SK-N-SH (cell line): ENCODE results near the gene DFFB. TPM values are rescaled to one million over a fixed set of nuclear protein-coding genes. Genes with fewer than 3 reads are reported as not detected.

ENCODE experiments used
- CTCF ChIA-PET: fragments of 300-600, 350-600 bp; formaldehyde crosslinking; extraction: SDS; loops from one replicate; lab custom pipeline; 2021; lab: Yijun Ruan, JAX
- POLR2A ChIA-PET: fragments of 350-600 bp; sonication (Branson Sonifier 250); formaldehyde crosslinking; extraction: SDS; loops from one replicate; lab custom pipeline; 2020; ENCODE audit warnings: antibody characterized with exemption, inconsistent platforms; lab: Yijun Ruan, JAX
- DNase-seq: peaks from one replicate; pipeline ENCODE4 v3.0.0; 2012
- H2AFZ ChIP-seq: fragments of 200-600 bp; sonication (generic); 2 replicates; pipeline ENCODE4 v1.8.1; 2016; ENCODE audit warnings: antibody characterized with exemption, mild to moderate bottlenecking, low read depth
- H3F3A ChIP-seq: fragments of 200-600 bp; sonication (generic); replicated peaks from 2 replicates; pipeline ENCODE3; 2016; ENCODE audit warnings: antibody characterized with exemption, mild to moderate bottlenecking; ENCODE audit not compliant: insufficient read depth
- H3K27ac ChIP-seq, 2 experiments: fragments of 200-500 bp in 1 of 2; fragments of 200-600 bp in 1 of 2; sonication (Bioruptor generic) in 1 of 2; sonication (generic), shearing (Covaris generic) in 1 of 2; 2 replicates each; pipeline versions ENCODE4 v1.5.1 to v1.6.1; 2014 to 2016; ENCODE audit warnings: low read depth in 2 of 2, inconsistent platforms in 1 of 2, low read length in 1 of 2, mild to moderate bottlenecking in 1 of 2, mixed read lengths in 1 of 2
- H3K27me3 ChIP-seq: fragments of 200-600 bp; sonication (generic), shearing (Covaris generic); 2 replicates; pipeline ENCODE4 v1.6.1; 2016; ENCODE audit warnings: mixed run types; ENCODE audit not compliant: insufficient read depth
- H3K36me3 ChIP-seq, 2 experiments: fragments of 200-500 bp in 1 of 2; fragments of 200-600 bp in 1 of 2; sonication (Bioruptor generic) in 1 of 2; sonication (generic) in 1 of 2; replicated peaks in 1 of 2; 2 replicates each; pipeline versions ENCODE3 to v1.5.1; 2014 to 2016; ENCODE audit warnings: low read length in 1 of 2, mild to moderate bottlenecking in 1 of 2; ENCODE audit not compliant: insufficient read depth in 2 of 2, control insufficient read depth in 1 of 2
- H3K4me1 ChIP-seq, 2 experiments: fragments of 200-500 bp in 1 of 2; fragments of 200-600 bp in 1 of 2; sonication (Bioruptor generic) in 1 of 2; sonication (generic), shearing (Covaris generic) in 1 of 2; 2 replicates each; pipeline versions ENCODE4 v1.5.1 to v1.6.1; 2014 to 2016; ENCODE audit warnings: low read depth in 1 of 2, low read length in 1 of 2, mixed run types in 1 of 2; ENCODE audit not compliant: insufficient read depth in 2 of 2, control insufficient read depth in 1 of 2
- H3K4me2 ChIP-seq: fragments of 200-600 bp; sonication (generic), shearing (Covaris generic); 2 replicates; pipeline ENCODE4 v1.6.1; 2017; ENCODE audit warnings: mixed run types
- H3K4me3 ChIP-seq, 2 experiments: fragments of 200-500 bp in 1 of 2; fragments of 200-600 bp in 1 of 2; sonication (Bioruptor generic) in 1 of 2; sonication (generic), shearing (Covaris generic) in 1 of 2; 2 replicates each; pipeline versions ENCODE4 v1.5.1 to v1.8.1; 2014 to 2016; ENCODE audit warnings: low read depth in 2 of 2, inconsistent platforms in 1 of 2, low read length in 1 of 2, mild to moderate bottlenecking in 1 of 2, mixed read lengths in 1 of 2, moderate library complexity in 1 of 2
- H3K79me2 ChIP-seq: fragments of 200-600 bp; sonication (generic); 2 replicates; pipeline ENCODE4 v1.8.1; 2017; ENCODE audit warnings: mild to moderate bottlenecking; ENCODE audit not compliant: insufficient read depth
- H3K9ac ChIP-seq: fragments of 200-600 bp; sonication (generic); 2 replicates; pipeline ENCODE4 v1.6.1; 2017; ENCODE audit warnings: mixed run types
- H3K9me2 ChIP-seq: fragments of 200-600 bp; sonication (generic); 2 replicates; pipeline ENCODE4 v1.6.1; 2017; ENCODE audit warnings: mixed run types
- H3K9me3 ChIP-seq: fragments of 200-600 bp; sonication (generic); 2 replicates; pipeline ENCODE4 v1.6.1; 2017; ENCODE audit warnings: mixed run types, mild to moderate bottlenecking, moderate library complexity
- H4K20me1 ChIP-seq: fragments of 200-600 bp; sonication (generic); 2 replicates; pipeline ENCODE4 v1.6.1; 2017; ENCODE audit warnings: mild to moderate bottlenecking, mixed run types; ENCODE audit not compliant: insufficient read depth
- CHD2 ChIP-seq: fragments of 150-350 bp; IDR thresholded peaks from 2 replicates; pipeline ENCODE4 v1.6.1; 2018; ENCODE audit warnings: low read length; ENCODE audit not compliant: partially characterized antibody
- ELF1 ChIP-seq: IDR thresholded peaks from 2 replicates; pipeline ENCODE4 v1.4.0; 2012
- EP300 ChIP-seq, 2 experiments: IDR thresholded peaks; 2 replicates each; pipeline versions ENCODE4 v1.4.0 to v1.6.1; 2012; ENCODE audit warnings: borderline replicate concordance in 1 of 2, low read depth in 1 of 2, low read length in 1 of 2
- GABPA ChIP-seq: IDR thresholded peaks from 2 replicates; pipeline ENCODE4 v1.4.0; 2012; ENCODE audit warnings: low read depth, mild to moderate bottlenecking
- IRF3 ChIP-seq: fragments of 150-350 bp; IDR thresholded peaks from 2 replicates; pipeline ENCODE4 v1.6.1; 2016; ENCODE audit warnings: mild to moderate bottlenecking, low read depth, low read length
- MAX ChIP-seq: IDR thresholded peaks from 2 replicates; pipeline ENCODE4 v1.4.0; 2012; ENCODE audit warnings: low read depth
- MXI1 ChIP-seq: IDR thresholded peaks from 2 replicates; pipeline ENCODE4 v1.6.1; 2012; ENCODE audit warnings: mild to moderate bottlenecking, low read depth, low read length, improper control_type of control experiment
- NFIC ChIP-seq: IDR thresholded peaks from 2 replicates; pipeline ENCODE4 v1.4.0; 2012; ENCODE audit warnings: borderline replicate concordance
- NRF1 ChIP-seq: IDR thresholded peaks from 2 replicates; pipeline ENCODE4 v1.6.1; 2012; ENCODE audit warnings: low read depth, mild to moderate bottlenecking, low read length
- PBX3 ChIP-seq: IDR thresholded peaks from 2 replicates; pipeline ENCODE4; 2012
- RCOR1 ChIP-seq: fragments of 150-350 bp; IDR thresholded peaks from 2 replicates; pipeline ENCODE4 v1.6.1; 2017; ENCODE audit warnings: antibody characterized with exemption, low read length
- REST ChIP-seq: IDR thresholded peaks from 2 replicates; pipeline ENCODE4 v1.6.1; 2012; ENCODE audit warnings: mild to moderate bottlenecking, low read depth, low read length, moderate library complexity
- RFX5 ChIP-seq: IDR thresholded peaks from 2 replicates; pipeline ENCODE4 v1.6.1; 2012; ENCODE audit warnings: mild to moderate bottlenecking, improper control_type of control experiment, low read length
- RXRA ChIP-seq: IDR thresholded peaks from 2 replicates; pipeline ENCODE4 v1.4.0; 2012; ENCODE audit warnings: low read depth, mild to moderate bottlenecking, borderline replicate concordance
- YY1 ChIP-seq: IDR thresholded peaks from 2 replicates; pipeline ENCODE4 v1.4.0; 2012; ENCODE audit warnings: low read depth, mild to moderate bottlenecking
- ZBTB33 ChIP-seq: IDR thresholded peaks from 2 replicates; pipeline ENCODE4 v1.4.0; 2012; ENCODE audit warnings: low read depth, borderline replicate concordance
- WGBS: methylation state at CpG from one replicate; pipeline ENCODE4 v1.1.6; 2017; ENCODE audit warnings: low lambda C conversion rate; 5-methylcytosine and 5-hydroxymethylcytosine counted together
- polyA plus RNA-seq, 3 experiments: library from polyadenylated mRNA; depleted of rRNA; stranded (reverse); fragments of >200 nt; gene quantifications; 2 replicates each; pipeline ENCODE4 v1.2.3, GENCODE V29; 2012

DFFB gene
- polyA plus RNA-seq, 1 of the 3 experiments (the other 2 are of a cell fraction), result 8.2 TPM

- no peak for TF ChIP-seq RFX5
- TF ChIP-seq RXRA, result no peak
- TF ChIP-seq ELF1, result no peak
- TF ChIP-seq NFIC, result no peak
- no peak for TF ChIP-seq CHD2
- TF ChIP-seq NRF1, result no peak
- TF ChIP-seq EP300 (IDR thresholded peaks at IDR 0.05; ENCODE audit: borderline replicate concordance in 1 of 2, low read depth in 1 of 2, low read length in 1 of 2), result no peak
- TF ChIP-seq PBX3, result no peak
- no peak for TF ChIP-seq YY1
- no peak for TF ChIP-seq GABPA
- TF ChIP-seq MXI1, result no peak
- TF ChIP-seq MAX, result no peak
- no peak for TF ChIP-seq REST
- no peak for TF ChIP-seq ZBTB33
- no peak for TF ChIP-seq IRF3
- no peak for TF ChIP-seq RCOR1
- Histone ChIP-seq H3K79me2 (no peaks in the 10 kb centered on the region), H3K27me3 (no peaks in the 10 kb centered on the region), H2AFZ (no peak overlapping the region), H3K9me3 (no peaks in the 10 kb centered on the region), H3K36me3 (no peaks in the 10 kb centered on the region), H3K9ac (no peak overlapping the region), H3K9me2 (no peaks in the 10 kb centered on the region), H3K4me3 (no peak overlapping the region), H3K4me1 (no peaks in the 10 kb centered on the region), H4K20me1 (no peaks in the 10 kb centered on the region), H3K4me2 (no peak overlapping the region), H3F3A (no peaks in the 10 kb centered on the region), H3K27ac (no peak overlapping the region)
- no peak for DNase-seq
- ChIA-PET CTCF (no interaction called here), POLR2A (no interaction called here)
- 22% methylated on average over 10 of the region's 10 CpGs for WGBS
These were observed 73.2 kb downstream of the DFFB start for GRCh38 chr1:3930301-3931006.
